HUDEP-2 (cell line): ENCODE data around the gene BOC.

ENCODE experiments used
- DNase-seq, 76 experiments: peaks; one replicate each; lab custom pipeline; 2025; ENCODE audit not compliant: unreplicated experiment in 76 of 76; lab: John Stamatoyannopoulos, UW

The BOC gene

GRCh38 chr3:113221721-113222257, 10.4 kb downstream of the BOC start:
- no peak for DNase-seq

DNA sequence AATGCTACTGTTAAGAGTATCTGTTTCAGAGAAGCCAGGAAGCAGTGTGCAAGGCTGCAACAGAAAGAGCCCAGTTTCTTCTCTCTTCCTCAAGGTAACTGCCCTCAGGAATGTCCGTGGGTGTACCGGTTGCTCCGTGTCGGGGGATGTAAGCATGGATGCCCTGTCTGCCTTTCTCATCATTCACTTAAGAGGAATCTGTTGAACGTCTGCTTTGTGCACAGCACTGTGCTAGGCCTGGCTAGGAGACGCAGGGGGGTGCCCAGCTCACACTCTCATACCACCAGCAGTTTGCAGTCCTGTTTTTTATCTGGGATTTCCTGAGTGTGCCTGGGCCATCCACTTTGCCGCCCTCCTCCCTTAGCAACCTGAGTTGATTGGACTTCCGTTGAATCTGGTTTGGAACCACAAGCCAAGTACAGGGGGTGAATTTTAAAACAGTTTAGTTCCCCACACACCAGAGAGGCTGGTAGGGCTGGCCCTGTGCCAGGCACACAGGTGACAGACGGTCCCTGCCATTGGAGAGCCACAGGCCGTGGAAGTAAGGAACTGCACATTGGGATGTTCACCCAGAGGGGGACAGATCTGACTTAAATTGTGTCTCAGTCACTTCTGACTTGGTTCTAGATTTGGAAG, 11.2 kb downstream of the BOC start:
- DNase-seq: no peak

GRCh38 chr3:113223475-113224281, 12.3 kb downstream of the BOC start:
- no peak for DNase-seq

DNA sequence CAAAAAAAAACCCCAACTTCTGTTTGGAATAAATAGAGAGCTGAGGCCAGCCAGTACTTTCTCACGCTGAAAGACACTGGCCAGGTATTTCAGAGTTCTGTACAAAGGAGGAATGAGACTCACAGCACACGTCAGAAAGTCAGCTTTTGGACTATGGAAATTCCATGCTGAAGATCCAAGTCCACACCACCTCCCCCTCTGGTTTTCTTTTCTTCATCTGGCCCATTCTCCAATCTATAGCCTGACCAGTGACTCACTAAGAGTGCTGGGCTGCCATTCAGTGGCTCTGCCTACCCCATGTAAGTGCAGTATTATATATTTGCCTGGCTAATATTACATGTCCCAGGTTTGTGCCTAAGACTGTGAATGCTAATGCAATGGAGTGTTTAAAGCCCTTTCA, 13.9 kb downstream of the BOC start:
- no peak for DNase-seq

- DNase-seq: no peak
Observed at GRCh38 chr3:113226491-113226890, 15.1 kb downstream of the BOC start.

GRCh38 chr3:113227146-113227545, 15.8 kb downstream of the BOC start:
- no peak for DNase-seq

DNA sequence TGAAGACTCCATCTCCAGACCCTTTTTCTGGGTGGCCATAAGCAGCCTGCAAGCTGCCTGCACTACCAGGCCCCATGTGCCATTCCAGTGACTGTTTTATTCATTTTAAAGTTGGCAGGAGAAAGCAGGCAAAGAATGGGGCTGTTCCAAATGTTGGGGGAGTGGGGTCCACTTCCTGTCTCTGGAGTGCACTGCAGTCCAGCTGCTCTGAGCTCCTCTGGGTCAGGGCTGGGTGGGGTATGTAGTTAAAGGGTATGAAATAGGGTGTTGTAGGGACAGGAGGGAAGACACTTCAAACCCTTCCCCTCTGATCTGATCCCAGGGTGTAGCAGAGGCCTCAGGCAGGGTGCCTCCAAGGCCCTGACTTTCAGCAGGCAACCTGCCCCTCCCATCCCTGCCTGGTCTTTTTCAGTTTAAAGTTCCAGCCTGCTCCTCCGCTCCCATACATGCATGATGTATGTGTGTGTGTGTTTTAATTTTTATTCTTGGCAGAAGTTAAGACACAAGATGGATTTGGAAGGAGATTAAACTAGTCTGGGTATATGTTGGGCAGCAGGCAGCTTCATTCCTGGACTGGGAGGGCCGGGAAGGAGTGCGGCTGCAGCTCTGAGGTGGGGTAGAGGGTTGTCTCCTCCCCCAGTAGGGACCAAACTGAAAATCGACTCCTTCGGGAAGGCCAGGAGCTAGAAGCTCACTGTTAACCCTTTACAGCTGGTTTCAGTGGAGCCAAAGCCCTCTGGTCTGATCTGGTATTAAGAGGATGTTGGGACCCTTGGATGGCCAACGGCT, 17.3 kb downstream of the BOC start:
- DNase-seq: no peak

DNA sequence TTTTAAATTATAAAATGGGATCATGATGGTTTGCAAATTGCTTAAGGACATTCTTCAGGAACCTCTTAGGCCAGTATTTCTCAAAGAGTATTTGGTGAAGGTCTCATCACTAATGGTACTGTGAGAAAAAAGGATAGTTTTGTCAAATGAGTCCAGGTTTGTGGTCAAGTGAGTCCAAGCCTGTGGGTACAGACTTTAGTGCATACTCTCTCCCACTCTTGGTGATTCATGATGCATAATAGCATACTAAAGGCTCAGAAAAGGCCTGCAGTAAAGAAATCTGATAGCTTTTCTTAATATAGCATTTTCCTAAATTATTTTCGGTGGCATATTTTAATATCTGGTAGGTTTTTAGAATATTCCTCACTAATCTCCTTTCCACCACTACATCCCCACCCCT, 20.0 kb downstream of the BOC start:
- DNase-seq: no peak

- no peak for DNase-seq
Observed at GRCh38 chr3:113231827-113232253, 20.5 kb downstream of the BOC start.

DNA sequence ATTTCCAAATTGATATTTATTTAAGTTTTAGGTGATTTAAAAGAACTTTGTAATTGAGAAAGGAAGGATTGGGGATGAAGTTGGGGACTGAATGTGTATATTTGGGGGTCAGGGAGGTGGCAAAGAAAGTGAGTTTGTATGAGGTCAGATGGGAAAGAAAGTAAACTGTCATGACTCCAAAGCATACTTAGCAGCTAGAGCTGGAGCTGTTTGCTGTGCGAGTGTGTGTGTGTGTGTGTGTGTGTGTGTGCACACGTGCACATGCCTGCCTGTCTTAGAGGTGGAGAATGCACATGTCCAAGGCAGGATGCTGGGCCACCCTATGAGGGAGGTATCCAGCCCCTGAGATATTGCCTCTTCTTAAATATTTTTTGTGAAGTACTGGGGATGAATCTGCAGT, 21.0 kb downstream of the BOC start:
- DNase-seq: no peak

- no peak for DNase-seq
Observed at GRCh38 chr3:113233497-113233896, 22.1 kb downstream of the BOC start.

DNA sequence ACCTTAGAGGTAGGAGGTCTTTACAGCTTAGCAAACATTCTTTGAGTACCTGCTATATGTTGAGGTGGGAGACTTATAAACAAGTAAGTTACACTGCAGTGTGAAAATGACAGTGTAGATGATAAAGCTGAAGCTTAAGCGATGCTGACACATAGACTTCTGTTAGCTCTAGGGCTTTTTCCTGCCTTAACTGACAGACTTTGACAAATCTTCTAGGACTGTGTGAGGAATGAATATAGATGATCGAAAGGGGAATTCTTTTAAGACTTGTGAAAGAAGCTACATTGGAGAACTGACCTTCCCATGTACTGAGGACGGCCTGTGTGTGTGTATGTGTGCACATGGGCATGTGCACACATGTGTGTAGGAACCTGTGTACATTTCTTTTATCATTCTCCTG, 22.7 kb downstream of the BOC start:
- no peak for DNase-seq

- no peak for DNase-seq
Observed at GRCh38 chr3:113234688-113235260, 23.4 kb downstream of the BOC start.

- no peak for DNase-seq
Observed at GRCh38 chr3:113238503-113238902, 27.1 kb downstream of the BOC start.

DNA sequence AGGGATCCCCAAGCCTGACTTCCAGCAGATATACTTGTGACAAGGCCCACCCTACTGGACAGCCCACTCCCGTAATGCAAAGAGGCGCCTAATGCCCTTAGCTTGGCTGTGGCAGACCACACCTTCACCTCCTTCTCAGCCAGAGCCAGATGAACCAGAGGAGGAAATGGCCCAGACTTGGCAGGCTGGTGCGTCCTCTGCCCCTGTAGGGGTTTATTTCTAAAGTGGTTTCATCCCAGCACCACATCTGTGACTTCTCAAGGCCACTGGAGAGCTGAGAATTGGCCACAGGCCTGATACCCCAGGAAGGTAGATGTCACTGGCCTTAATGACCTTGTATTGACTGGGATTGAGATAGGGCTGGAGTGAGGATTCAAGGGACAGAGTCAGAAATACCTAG, 29.5 kb downstream of the BOC start:
- no peak for DNase-seq

DNA sequence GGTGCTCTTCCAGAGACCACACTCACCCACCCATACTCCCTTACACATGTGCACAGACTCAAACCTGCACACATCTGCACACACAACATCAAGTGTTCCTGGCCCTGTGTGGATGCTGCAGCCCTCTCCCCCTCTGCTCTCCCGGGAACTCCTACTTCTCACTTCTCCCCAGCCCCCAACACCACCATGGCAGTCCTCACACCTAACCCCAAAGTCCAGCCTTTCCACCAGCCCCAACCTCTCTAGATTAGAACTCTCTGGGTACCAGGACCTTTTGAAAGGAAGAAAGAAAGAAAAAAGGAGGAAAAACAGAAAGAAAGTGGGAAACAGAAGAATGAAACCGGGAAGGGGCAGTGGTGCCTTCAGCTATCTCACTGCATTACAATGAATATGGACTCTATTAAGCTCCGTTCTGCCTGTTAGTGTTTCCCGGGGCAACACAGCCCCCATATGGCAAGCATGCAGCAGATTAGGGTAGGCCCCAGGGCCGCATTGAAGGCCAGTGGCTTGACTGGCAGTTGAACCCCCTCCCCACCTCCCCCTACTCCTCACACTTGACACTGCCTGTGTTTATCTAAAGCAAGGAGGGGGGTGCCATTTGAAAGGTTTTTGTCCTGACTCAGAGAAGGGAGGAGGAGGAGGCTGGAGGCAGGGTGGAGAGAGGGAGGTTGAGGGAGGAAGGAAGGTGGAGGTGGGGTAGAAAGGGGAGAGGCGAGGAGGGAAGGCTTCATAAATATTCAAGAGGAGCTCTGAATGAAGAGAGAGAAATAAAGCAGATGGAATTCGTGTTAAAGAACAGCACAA, 30.1 kb downstream of the BOC start:
- no peak for DNase-seq

GRCh38 chr3:113242096-113242581, 30.8 kb downstream of the BOC start:
- no peak for DNase-seq

GRCh38 chr3:113243071-113243470, 31.7 kb downstream of the BOC start:
- DNase-seq: no peak

GRCh38 chr3:113243846-113244245, 32.5 kb downstream of the BOC start:
- no peak for DNase-seq

GRCh38 chr3:113245761-113246161, 34.4 kb downstream of the BOC start:
- no peak for DNase-seq
